ENCODE results near the gene CNN1. TPM values are rescaled to one million over a fixed set of nuclear protein-coding genes. Genes with fewer than 3 reads are reported as not detected.

Gene CNN1
- total and polyA plus RNA-seq, 2 of the 8 experiments (the other 6 are each of a cell fraction or from before 2014, with no cell fraction given): 29.8 to 50.8 TPM

GRCh38 chr19:11535792-11536595 is 2.7 kb upstream of the CNN1 start:
- Histone ChIP-seq H3K79me1 (ENCODE audit: low read depth, low read length) (no peaks in the 10 kb centered on the region), H4K8ac (ENCODE audit: extremely low read depth, insufficient read depth, low read length) (no peak overlapping the region), H3K4me1 (replicated peaks in 1 of 4; ENCODE audit: control insufficient read depth in 3 of 4, insufficient read depth in 4 of 4, low read length in 3 of 4) (peaks cover 4 to 20% (median 18%) of the 10 kb centered on the region in 4 experiments), H3K23ac (ENCODE audit: insufficient read length) (no peak overlapping the region), H3K18ac (ENCODE audit: extremely low read depth, low read length) (no peak overlapping the region), H3K27me3 (replicated peaks in 1 of 4; ENCODE audit: control insufficient read depth in 3 of 4, extremely low read depth in 1 of 4, insufficient read depth in 3 of 4, low read length in 3 of 4) (no peaks in the 10 kb centered on the region; a peak in 1 of 7 replicates), H3K14ac (ENCODE audit: insufficient read length) (no peak overlapping the region), H2AFZ (ENCODE audit: low read length) (peak overlapping the region; percentile 63), H2BK120ac (replicated peaks; ENCODE audit: low read depth, low read length) (no peak overlapping the region), H3K79me2 (ENCODE audit: control insufficient read depth in 1 of 2, insufficient read depth in 2 of 2, low read length in 2 of 2) (no peaks in the 10 kb centered on the region), H4K20me1 (replicated peaks in 1 of 2; ENCODE audit: control insufficient read depth in 1 of 2, insufficient read depth in 2 of 2, low read length in 2 of 2) (no peaks in the 10 kb centered on the region), H2BK15ac (ENCODE audit: low read length) (no peak overlapping the region), H3K4me3 (ENCODE audit: extremely low read depth in 1 of 4, insufficient read depth in 2 of 4, low read depth in 3 of 4, low read length in 4 of 4) (peak overlapping the region; percentile 36 to 63 (median 40)), H4K5ac (ENCODE audit: insufficient read length, low read depth, low read length) (no peak overlapping the region), H3K9me3 (ENCODE audit: insufficient read depth in 2 of 2, low read depth in 1 of 2, low read length in 1 of 2) (no peaks in the 10 kb centered on the region), H2BK12ac (ENCODE audit: low read depth, low read length) (peak overlapping the region; percentile 18; the same call in 1 of the 2 replicates), H2BK5ac (ENCODE audit: low read depth, low read length) (no peak overlapping the region), H3K4ac (replicated peaks; ENCODE audit: insufficient read length, low read depth, low read length) (no peak overlapping the region), H3K4me2 (ENCODE audit: insufficient read depth in 1 of 2, low read depth in 2 of 2, low read length in 2 of 2) (peak overlapping the region; percentile 63 to 78), H3K27ac (ENCODE audit: low read depth, low read length) (peak overlapping the region; percentile 46; the same call in 1 of the 2 replicates), H2BK20ac (ENCODE audit: low read length) (no peak overlapping the region), H4K91ac (replicated peaks; ENCODE audit: insufficient read length, low read length) (peak overlapping the region; percentile 44), H3K36me3 (ENCODE audit: control insufficient read depth in 2 of 4, insufficient read depth in 4 of 4, low read length in 3 of 4) (no peaks in the 10 kb centered on the region), H3K56ac (replicated peaks; ENCODE audit: insufficient read length, low read depth, low read length) (no peak overlapping the region), H3K23me2 (ENCODE audit: low read depth, low read length) (peaks cover 7% of the 10 kb centered on the region; the same call in 1 of the 2 replicates), H3K9ac (replicated peaks in 1 of 4; ENCODE audit: extremely low read depth in 1 of 4, low read depth in 3 of 4, low read length in 3 of 4) (peak overlapping the region in 1 of 4 experiments; percentile 15; a peak in 1 of 7 replicates), H2AK5ac (ENCODE audit: low read depth, low read length) (no peak overlapping the region)
- WGBS, 2 experiments (ENCODE audit: extremely low coverage in 1 of 2, insufficient coverage in 1 of 2, insufficient read length in 1 of 2, insufficient replicate concordance in 2 of 2, low coverage in 1 of 2, low lambda C conversion rate in 2 of 2, missing lambda C conversion rate in 1 of 2): 12% methylated on average over 47 of the region's 54 CpGs; no CpG with 5 or more reads in 1 of the 2 experiments
- POLR2A ChIA-PET (ENCODE audit: partially characterized antibody): interaction anchor here (0.6 to 1.9 kb wide), 9 partner anchors 7 to 130 kb away, joined by 3 to 5 read pairs (median 3); partner anchors contain the start of gene ECSIT
- FAIRE-seq: no peak
- CTCF ChIA-PET (ENCODE audit: partially characterized antibody): interaction anchor here (0.6 to 2.6 kb wide), 17 partner anchors 8 to 994 kb away, joined by 3 to 19 read pairs (median 3); partner anchors contain the start of gene ELOF1
- peak; percentile 71 to 98 for DNase-seq (ENCODE audit: low read depth in 1 of 2, low spot score in 2 of 2)
- TF ChIP-seq SIN3A (conservative IDR thresholded peaks at IDR 0.05 in 1 of 2, IDR thresholded peaks at IDR 0.05 in 1 of 2; ENCODE audit: low read depth in 1 of 2, low read length in 2 of 2) (no peak), SP4 (IDR thresholded peaks at IDR 0.05; ENCODE audit: low read length) (peak; percentile 96), JUND (IDR thresholded peaks at IDR 0.05; ENCODE audit: low read length) (peak; percentile 99), POU5F1 (IDR thresholded peaks at IDR 0.05; ENCODE audit: low read depth, low read length) (0 out of 2 replicates have a peak, but pooled peaks have one; percentile 15), SP1 (IDR thresholded peaks at IDR 0.05; ENCODE audit: low read depth, low read length) (peak; percentile 80), YY1 (IDR thresholded peaks at IDR 0.05; ENCODE audit: low read depth, low read length) (peak; percentile 46; the same call in 1 of the 2 replicates), TCF12 (IDR thresholded peaks at IDR 0.05; ENCODE audit: low read depth, low read length) (0 out of 2 replicates have a peak, but pooled peaks have one; percentile 55), CTBP2 (IDR thresholded peaks at IDR 0.05; ENCODE audit: borderline replicate concordance, insufficient read depth, insufficient read length, low read length) (no peak), POLR2A (IDR thresholded peaks at IDR 0.05; ENCODE audit: control extremely low read depth in 1 of 2, low read depth in 2 of 2, low read length in 2 of 2) (peak in 1 of 2 experiments; percentile 80; a peak in 1 of 3 replicates), NANOG (IDR thresholded peaks at IDR 0.05; ENCODE audit: insufficient read depth, low read depth, low read length, poor library complexity, severe bottlenecking) (peak; percentile 30)
